GM12873 (cell line): ENCODE data around the gene SIRT6.

Experiments used
- TF ChIP-seq, protein P1 (sequence below): IDR thresholded peaks from 2 replicates; pipeline ENCODE4 v1.5.1; 2012; ENCODE audit warnings: low read depth, mild to moderate bottlenecking, moderate library complexity, low read length, control low read depth; ENCODE audit not compliant: insufficient read depth; ENCODE audit errors: missing control alignments

The SIRT6 gene

DNA sequence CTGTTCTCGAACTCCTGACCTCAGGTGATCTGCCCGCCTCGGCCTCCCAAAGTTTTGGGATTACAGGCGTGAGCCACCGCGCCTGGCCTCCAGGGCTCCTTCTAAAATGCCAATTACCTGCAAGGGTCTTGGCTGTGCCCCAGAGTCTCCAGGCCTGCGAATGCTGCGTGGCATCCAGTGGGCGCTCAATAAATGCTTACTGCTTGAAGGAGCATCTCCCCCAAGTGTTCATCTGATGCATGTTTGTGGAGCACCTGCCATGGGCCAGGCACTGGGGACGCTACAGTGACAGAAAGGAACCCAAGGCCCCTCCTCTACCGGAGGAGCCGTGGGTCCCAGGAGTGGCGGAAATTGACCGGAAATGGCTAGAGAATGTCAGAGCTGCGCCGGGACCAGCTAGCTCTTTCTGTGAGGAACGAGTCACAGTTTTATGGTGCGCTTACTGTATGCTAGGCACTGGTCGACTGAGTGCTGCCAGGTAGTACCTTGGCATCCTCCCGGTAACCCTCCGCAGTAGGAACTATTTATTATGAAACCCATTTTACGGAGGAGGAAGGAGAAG lies 14.3 kb upstream of the SIRT6 start:
- TF ChIP-seq, protein P1, sequence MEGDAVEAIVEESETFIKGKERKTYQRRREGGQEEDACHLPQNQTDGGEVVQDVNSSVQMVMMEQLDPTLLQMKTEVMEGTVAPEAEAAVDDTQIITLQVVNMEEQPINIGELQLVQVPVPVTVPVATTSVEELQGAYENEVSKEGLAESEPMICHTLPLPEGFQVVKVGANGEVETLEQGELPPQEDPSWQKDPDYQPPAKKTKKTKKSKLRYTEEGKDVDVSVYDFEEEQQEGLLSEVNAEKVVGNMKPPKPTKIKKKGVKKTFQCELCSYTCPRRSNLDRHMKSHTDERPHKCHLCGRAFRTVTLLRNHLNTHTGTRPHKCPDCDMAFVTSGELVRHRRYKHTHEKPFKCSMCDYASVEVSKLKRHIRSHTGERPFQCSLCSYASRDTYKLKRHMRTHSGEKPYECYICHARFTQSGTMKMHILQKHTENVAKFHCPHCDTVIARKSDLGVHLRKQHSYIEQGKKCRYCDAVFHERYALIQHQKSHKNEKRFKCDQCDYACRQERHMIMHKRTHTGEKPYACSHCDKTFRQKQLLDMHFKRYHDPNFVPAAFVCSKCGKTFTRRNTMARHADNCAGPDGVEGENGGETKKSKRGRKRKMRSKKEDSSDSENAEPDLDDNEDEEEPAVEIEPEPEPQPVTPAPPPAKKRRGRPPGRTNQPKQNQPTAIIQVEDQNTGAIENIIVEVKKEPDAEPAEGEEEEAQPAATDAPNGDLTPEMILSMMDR = no peak

DNA sequence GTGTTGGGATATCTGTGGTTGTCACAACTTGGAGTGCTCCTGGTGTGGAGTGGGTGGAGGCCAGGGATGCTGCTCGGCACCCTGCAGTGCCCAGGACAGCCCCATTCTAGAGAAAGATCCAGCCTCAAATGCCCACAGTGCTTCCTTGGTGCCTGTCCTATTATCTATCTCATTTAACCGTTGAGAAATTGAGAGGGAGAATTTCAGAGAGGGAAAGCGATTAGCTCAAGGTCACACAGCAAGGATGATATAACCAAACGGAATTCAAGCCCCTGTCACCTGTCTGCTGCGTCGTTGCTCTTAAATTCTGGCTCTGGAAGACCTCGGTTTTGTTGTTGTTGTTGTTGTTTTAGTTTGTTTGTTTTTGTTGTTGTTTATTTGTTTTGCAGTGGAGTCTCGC lies 13.6 kb upstream of the SIRT6 start:
- TF ChIP-seq, protein P1 = no peak

DNA sequence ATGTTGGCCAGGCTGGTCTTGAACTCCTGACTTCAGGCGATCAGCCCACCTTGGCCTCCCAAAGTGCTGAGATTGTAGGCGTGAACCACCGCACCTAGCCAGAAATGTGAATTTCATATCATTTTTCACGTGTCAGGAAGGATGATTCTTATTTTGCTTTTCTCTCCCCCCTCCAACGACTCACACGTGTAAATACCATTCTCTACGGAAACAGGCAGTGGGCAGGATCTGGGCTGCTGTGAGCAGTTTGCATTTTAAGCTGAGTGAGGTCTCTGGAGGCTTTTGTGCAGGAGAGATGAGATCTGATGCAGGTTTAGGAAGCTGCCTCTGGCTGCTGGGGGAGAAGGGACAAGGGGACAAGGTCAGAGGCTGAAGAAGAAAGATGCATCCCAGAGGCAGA lies 12.0 kb upstream of the SIRT6 start:
- TF ChIP-seq, protein P1 = no peak

DNA sequence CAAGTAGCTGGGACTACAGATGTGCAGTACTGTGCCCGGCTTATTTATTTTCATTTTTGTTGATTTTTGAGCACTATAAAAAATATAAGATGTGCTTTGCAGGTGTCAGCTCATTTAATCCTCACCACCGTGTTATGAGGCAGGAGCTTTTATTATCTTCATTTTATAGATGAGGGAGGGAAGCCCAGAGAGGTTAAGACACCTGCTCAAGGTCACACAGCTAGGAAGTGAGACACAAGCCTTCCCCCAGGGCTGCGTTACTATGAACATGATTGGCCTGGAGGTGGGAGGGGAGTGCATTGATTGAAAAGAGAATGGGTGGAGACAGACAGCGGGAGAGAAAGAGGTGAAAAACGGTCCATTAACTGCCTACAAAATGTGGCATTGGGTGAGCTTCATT lies 7.3 kb upstream of the SIRT6 start:
- TF ChIP-seq, protein P1 = no peak

DNA sequence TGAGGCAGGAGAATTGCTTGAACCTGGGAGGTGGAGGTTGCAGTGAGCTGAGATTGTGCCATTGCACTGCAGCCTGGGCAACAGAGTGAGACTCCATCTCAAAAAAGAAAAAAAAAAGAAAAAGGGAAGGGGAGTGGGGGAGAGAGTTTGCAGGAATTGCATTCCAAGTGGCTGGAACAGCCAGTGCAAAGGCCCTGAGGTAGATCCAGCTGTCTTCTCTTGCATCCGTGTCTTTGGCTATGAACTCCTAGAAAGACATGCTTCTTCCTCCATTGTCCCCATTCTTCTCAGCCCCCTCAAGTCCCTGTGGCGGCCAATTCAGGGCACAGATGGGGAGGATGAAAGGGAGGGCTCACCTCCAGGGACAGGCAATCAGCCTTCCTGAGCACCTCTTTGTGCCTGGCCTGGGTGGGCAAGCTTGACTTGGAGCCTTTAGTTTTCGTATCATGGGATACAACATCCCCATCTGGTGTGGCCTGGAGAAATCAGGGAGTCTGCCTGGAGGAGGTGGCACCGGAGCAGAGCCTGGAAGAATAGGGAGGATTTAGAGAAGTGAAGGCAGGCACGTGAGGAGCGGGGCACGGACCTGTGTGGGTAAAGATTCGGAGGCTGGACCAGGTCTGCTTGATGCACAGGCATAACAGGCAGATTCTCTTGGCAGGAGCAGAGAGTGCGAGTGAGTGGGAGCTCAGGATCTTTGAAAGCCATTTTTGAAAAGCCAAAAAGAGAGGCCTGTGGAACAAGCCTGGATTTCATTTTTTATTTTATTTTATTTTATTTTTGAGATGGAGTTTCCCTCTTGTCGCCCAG lies 5.2 kb upstream of the SIRT6 start:
- TF ChIP-seq, protein P1 = no peak

DNA sequence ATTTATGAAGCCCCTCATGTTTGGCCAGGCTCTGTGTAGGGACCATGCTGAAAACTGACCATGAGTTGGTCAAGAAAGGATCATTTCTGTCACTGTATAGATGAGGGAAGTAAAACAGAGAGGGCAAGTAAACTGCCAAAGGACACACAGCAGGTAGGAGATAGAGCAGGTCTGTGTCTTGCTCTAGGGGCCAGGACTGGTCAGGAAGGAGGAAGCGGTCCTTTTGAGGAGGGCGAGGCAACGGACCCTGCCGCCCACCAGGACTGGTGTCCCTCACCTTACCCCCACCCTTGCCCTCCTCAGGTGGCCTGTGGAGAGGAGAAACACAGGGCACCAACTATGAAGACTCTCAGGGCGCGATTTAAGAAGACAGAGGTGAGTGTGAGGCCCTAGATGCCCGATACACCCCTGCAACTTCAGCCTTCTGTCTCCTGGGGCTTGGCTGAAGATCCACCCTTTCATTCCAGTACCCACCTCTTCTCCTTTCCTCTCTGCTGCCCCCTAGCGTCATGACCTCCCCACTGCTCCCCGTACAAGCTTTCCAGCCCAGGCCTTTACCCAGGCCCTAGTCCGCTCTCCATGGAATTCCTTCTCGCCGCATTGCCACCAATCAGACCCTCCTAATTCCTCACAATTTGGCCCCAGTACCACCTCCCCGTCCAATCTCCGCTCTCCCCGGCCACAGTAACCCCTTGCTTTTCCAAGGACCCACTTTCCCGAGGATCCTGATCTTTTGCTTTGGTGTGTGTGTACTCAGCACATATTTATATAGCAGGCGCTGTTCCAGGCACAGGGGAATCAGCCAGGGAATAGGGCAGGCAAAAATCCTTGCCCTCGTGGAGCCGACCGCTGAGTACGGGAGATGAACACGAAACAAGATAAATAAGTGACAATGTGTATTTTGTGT lies 4.0 kb upstream of the SIRT6 start:
- TF ChIP-seq, protein P1 = peak; percentile 93
